IMR-90 (cell line): ENCODE measurements around the gene NUDCD2. TPM values are rescaled to one million over a fixed set of nuclear protein-coding genes. Genes with fewer than 3 reads are reported as not detected.
"Not testable (repeated sequence)": the region's sequence is repeated elsewhere in the genome, so short reads cannot be mapped to it uniquely, and the experiment has no call there.

Experiments
- ATAC-seq: fragments of 200-7000 bp; cut with Tn5 transposase; 2 replicates; pipeline ENCODE4 v1.9.1; 2020; ENCODE audit warnings: low read depth, mild to moderate bottlenecking, moderate library complexity
- BruUV-seq: library from RNA; stranded (reverse); fragments of 400-500 nt; replicated peaks from 2 replicates; lab custom pipeline; 2021; lab: Mats Ljungman, UMichigan
- CTCF ChIA-PET: fragments of 300-600 bp; formaldehyde crosslinking; extraction: SDS; loops from one replicate; lab custom pipeline; 2021; ENCODE audit warnings: antibody characterized with exemption; lab: Yijun Ruan, JAX
- POLR2A ChIA-PET: fragments of 300-600 bp; sonication (Branson Sonifier 250); formaldehyde crosslinking; loops from one replicate; lab custom pipeline; 2022; ENCODE audit warnings: antibody characterized with exemption; ENCODE audit not compliant: unreplicated experiment; lab: Charles Lee
- DNase-seq: peaks from one replicate; pipeline ENCODE4 v3.0.0; 2013
- H2AFZ ChIP-seq: replicated peaks from 2 replicates; pipeline ENCODE3; 2013; ENCODE audit warnings: low read length, mild to moderate bottlenecking; ENCODE audit not compliant: poor library complexity
- H2AK5ac ChIP-seq: 2 replicates; pipeline ENCODE4 v1.6.1; 2013; ENCODE audit warnings: low read depth, low read length, inconsistent platforms
- H2AK9ac ChIP-seq: replicated peaks from 2 replicates; pipeline ENCODE3; 2013; ENCODE audit warnings: mild to moderate bottlenecking, low read depth, low read length, moderate library complexity; ENCODE audit not compliant: poor library complexity
- H2BK120ac ChIP-seq: 2 replicates; pipeline ENCODE4 v1.6.1; 2013; ENCODE audit warnings: low read depth, low read length, inconsistent platforms
- H2BK15ac ChIP-seq: 3 replicates; pipeline ENCODE4 v1.6.1; 2013; ENCODE audit warnings: low read depth, low read length, inconsistent platforms
- H2BK20ac ChIP-seq: 2 replicates; pipeline ENCODE4 v1.6.1; 2013; ENCODE audit warnings: low read depth, mild to moderate bottlenecking, inconsistent platforms, low read length, moderate library complexity
- H2BK5ac ChIP-seq: 2 replicates; pipeline ENCODE4 v1.6.1; 2013; ENCODE audit warnings: mild to moderate bottlenecking, low read depth, low read length, inconsistent platforms; ENCODE audit not compliant: poor library complexity, severe bottlenecking
- H3K14ac ChIP-seq: replicated peaks from 2 replicates; pipeline ENCODE4 v1.6.1; 2013; ENCODE audit warnings: low read depth, low read length, inconsistent platforms
- H3K18ac ChIP-seq: 2 replicates; pipeline ENCODE4 v1.6.1; 2013; ENCODE audit warnings: low read depth, low read length, control low read depth
- H3K23ac ChIP-seq: 2 replicates; pipeline ENCODE4 v1.6.1; 2013; ENCODE audit warnings: low read depth, low read length, inconsistent platforms
- H3K27ac ChIP-seq: 2 replicates; pipeline ENCODE4 v1.5.1; 2013; ENCODE audit warnings: mild to moderate bottlenecking, control low read depth, low read length; ENCODE audit not compliant: insufficient read depth
- H3K27me3 ChIP-seq: 2 replicates; pipeline ENCODE4 v1.6.1; 2013; ENCODE audit warnings: low read length; ENCODE audit not compliant: control insufficient read depth, insufficient read depth
- H3K36me3 ChIP-seq: 2 replicates; pipeline ENCODE4 v1.6.1; 2013; ENCODE audit warnings: low read length, mixed read lengths; ENCODE audit not compliant: control insufficient read depth, insufficient read depth
- H3K4ac ChIP-seq: 2 replicates; pipeline ENCODE4 v1.6.1; 2013; ENCODE audit warnings: low read depth, low read length, inconsistent platforms
- H3K4me1 ChIP-seq: 2 replicates; pipeline ENCODE4 v1.6.1; 2013; ENCODE audit warnings: low read length, mixed read lengths; ENCODE audit not compliant: control insufficient read depth, insufficient read depth
- H3K4me2 ChIP-seq: 2 replicates; pipeline ENCODE4 v1.6.1; 2013; ENCODE audit warnings: low read depth, mild to moderate bottlenecking, control low read depth, low read length, moderate library complexity
- H3K4me3 ChIP-seq: 2 replicates; pipeline ENCODE4 v1.5.1; 2013; ENCODE audit warnings: low read depth, mild to moderate bottlenecking, control low read depth, low read length, moderate library complexity; ENCODE audit not compliant: insufficient read depth
- H3K56ac ChIP-seq: 2 replicates; pipeline ENCODE4 v1.6.1; 2013; ENCODE audit warnings: low read length, inconsistent platforms; ENCODE audit not compliant: insufficient read depth; ENCODE audit errors: extremely low read depth
- H3K79me1 ChIP-seq, 2 experiments: 2 replicates each; pipeline ENCODE4 v1.6.1; 2013; ENCODE audit warnings: low read length in 2 of 2, inconsistent platforms in 1 of 2, low read depth in 1 of 2
- H3K9ac ChIP-seq: 2 replicates; pipeline ENCODE4 v1.6.1; 2013; ENCODE audit warnings: low read depth, low read length, control low read depth
- H3K9me1 ChIP-seq: 2 replicates; pipeline ENCODE4 v1.6.1; 2013; ENCODE audit warnings: low read length, inconsistent platforms; ENCODE audit not compliant: insufficient read depth
- H3K9me3 ChIP-seq: 2 replicates; pipeline ENCODE4 v1.6.1; 2013; ENCODE audit warnings: low read length; ENCODE audit not compliant: control insufficient read depth, insufficient read depth
- H4K20me1 ChIP-seq: 2 replicates; pipeline ENCODE4 v1.6.1; 2013; ENCODE audit warnings: low read length, inconsistent platforms; ENCODE audit not compliant: insufficient read depth
- H4K5ac ChIP-seq: 2 replicates; pipeline ENCODE4 v1.6.1; 2013; ENCODE audit warnings: mild to moderate bottlenecking, low read depth, low read length, control low read depth
- H4K8ac ChIP-seq, 2 experiments: 2 replicates each; pipeline ENCODE4 v1.6.1; 2013; ENCODE audit warnings: low read depth in 2 of 2, low read length in 2 of 2, control low read depth in 1 of 2, inconsistent platforms in 1 of 2
- H4K91ac ChIP-seq: 2 replicates; pipeline ENCODE4 v1.6.1; 2013; ENCODE audit warnings: low read depth, low read length, inconsistent platforms; ENCODE audit not compliant: insufficient read depth
- CEBPB ChIP-seq: IDR thresholded peaks from 2 replicates; pipeline ENCODE4 v1.6.1; 2012; ENCODE audit warnings: low read depth, low read length, improper control_type of control experiment
- CHD1 ChIP-seq: IDR thresholded peaks from 2 replicates; pipeline ENCODE4 v1.6.1; 2012; ENCODE audit warnings: low read depth, low read length, improper control_type of control experiment
- FOS ChIP-seq: fragments of 150-350 bp; IDR thresholded peaks from 2 replicates; pipeline ENCODE4 v1.6.1; 2016; ENCODE audit warnings: low read depth, low read length
- MAZ ChIP-seq: IDR thresholded peaks from 2 replicates; pipeline ENCODE4 v1.6.1; 2012; ENCODE audit warnings: low read depth, mild to moderate bottlenecking, low read length, improper control_type of control experiment, moderate library complexity, borderline replicate concordance
- POLR2A ChIP-seq: IDR thresholded peaks from 2 replicates; pipeline ENCODE4 v1.6.1; 2012; ENCODE audit warnings: mild to moderate bottlenecking, low read depth, low read length
- RAD21 ChIP-seq: IDR thresholded peaks from 2 replicates; pipeline ENCODE4 v1.6.1; 2012; ENCODE audit warnings: low read length, improper control_type of control experiment
- SMC3 ChIP-seq: fragments of 150-350 bp; IDR thresholded peaks from 2 replicates; pipeline ENCODE4 v1.6.1; 2016; ENCODE audit warnings: low read depth, mild to moderate bottlenecking, antibody characterized with exemption, low read length, moderate library complexity
- WGBS, 2 experiments: methylation state at CpG; one replicate each; pipeline versions ENCODE4 v1.1.5 to v1.1.7; 2013; ENCODE audit warnings: missing lambda C conversion rate in 2 of 2; ENCODE audit not compliant: insufficient read length in 1 of 2; ENCODE audit errors: extremely low coverage in 2 of 2; 5-methylcytosine and 5-hydroxymethylcytosine counted together
- dilution Hi-C: fragments of 300-500 bp; cut with HindIII; formaldehyde crosslinking; loops from one replicate; pipeline ENCODE4 v1.14.3; 2018; ENCODE audit warnings: low sequenced_read_pairs; ENCODE audit not compliant: unreplicated experiment
- in situ Hi-C: fragments of 300-500 bp; cut with MboI; formaldehyde crosslinking; loops from 3 replicates; pipeline ENCODE4 v1.14.3; 2019; ENCODE audit warnings: low sequenced_read_pairs, inconsistent platforms, mixed read lengths
- intact Hi-C: fragments of 100-400 bp; cut with micrococcal nuclease; formaldehyde crosslinking; loops from 2 replicates; pipeline ENCODE4 v1.10.0; 2022
- polyA plus RNA-seq, 3 experiments: library from polyadenylated mRNA; depleted of rRNA; stranded (reverse); fragments of >200 nt; gene quantifications; 2 replicates each; pipeline ENCODE4 v1.2.3, GENCODE V29; 2012; ENCODE audit warnings: low replicate concordance in 1 of 3
- total RNA-seq: library from RNA; depleted of rRNA; stranded (reverse); fragments of >200 nt; gene quantifications from 2 replicates; pipeline ENCODE4 v1.2.3, GENCODE V29; 2012
- TF ChIP-seq, protein P1 (sequence below): fragments of 150-350 bp; IDR thresholded peaks from 2 replicates; pipeline ENCODE4 v1.6.1; 2017; ENCODE audit warnings: mild to moderate bottlenecking, antibody characterized with exemption, low read length, low read depth

The NUDCD2 gene
- total and polyA plus RNA-seq, 2 of the 4 experiments (the other 2 are of a cell fraction) = 3.0 to 3.5 TPM

DNA sequence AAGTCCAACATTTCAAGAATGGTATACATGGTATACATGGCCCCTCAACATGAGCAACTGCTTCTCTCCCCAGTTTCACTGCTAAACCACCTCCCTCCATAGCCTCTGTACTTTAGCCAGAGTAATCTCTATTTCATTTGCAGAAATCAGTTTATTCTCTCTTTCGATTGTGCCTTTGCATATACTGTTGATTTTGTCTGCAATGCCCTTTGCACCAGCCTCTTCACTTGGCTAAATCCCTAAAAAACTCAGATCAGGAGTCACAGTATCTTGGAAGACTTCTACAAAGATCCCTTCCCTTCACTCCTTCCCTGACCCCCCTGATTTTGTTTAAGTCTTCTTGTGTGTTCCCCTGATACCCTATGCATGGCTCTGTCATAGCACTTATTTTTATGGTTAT, 27.4 kb downstream of the NUDCD2 start:
- DNase-seq = no peak
- no peak overlapping the region for H2BK15ac ChIP-seq
- H3K9me3 ChIP-seq = no peaks in the 10 kb centered on the region
- no peak for ATAC-seq
- no peak overlapping the region for H3K18ac ChIP-seq
- intact Hi-C loops = no loop called here
- no peak for TF ChIP-seq CEBPB
- no peak for TF ChIP-seq RAD21
- TF ChIP-seq MAZ = no peak
- TF ChIP-seq, protein P1, sequence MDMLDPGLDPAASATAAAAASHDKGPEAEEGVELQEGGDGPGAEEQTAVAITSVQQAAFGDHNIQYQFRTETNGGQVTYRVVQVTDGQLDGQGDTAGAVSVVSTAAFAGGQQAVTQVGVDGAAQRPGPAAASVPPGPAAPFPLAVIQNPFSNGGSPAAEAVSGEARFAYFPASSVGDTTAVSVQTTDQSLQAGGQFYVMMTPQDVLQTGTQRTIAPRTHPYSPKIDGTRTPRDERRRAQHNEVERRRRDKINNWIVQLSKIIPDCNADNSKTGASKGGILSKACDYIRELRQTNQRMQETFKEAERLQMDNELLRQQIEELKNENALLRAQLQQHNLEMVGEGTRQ = no peak
- TF ChIP-seq FOS = no peak
- no peak for TF ChIP-seq POLR2A
- no peak for TF ChIP-seq SMC3
- TF ChIP-seq CHD1 = no peak
- no peak overlapping the region for H3K27ac ChIP-seq
- H2BK20ac ChIP-seq = no peak overlapping the region
- in situ Hi-C loops = no loop called here
- H3K4me3 ChIP-seq = no peak overlapping the region
- no peaks in the 10 kb centered on the region for H4K20me1 ChIP-seq
- no peak overlapping the region for H2AK5ac ChIP-seq
- no peak overlapping the region for H2BK120ac ChIP-seq
- H2BK5ac ChIP-seq = no peak overlapping the region
- no peak overlapping the region for H3K23ac ChIP-seq
- WGBS, 2 experiments = 44% methylated on average over 1 of the region's 1 CpG; no CpG with 5 or more reads in 1 of the 2 experiments
- no peak overlapping the region for H4K5ac ChIP-seq
- H2AFZ ChIP-seq = no peak overlapping the region
- H4K91ac ChIP-seq = no peak overlapping the region
- H3K9me1 ChIP-seq = no peaks in the 10 kb centered on the region
- ChIA-PET CTCF (no interaction called here), POLR2A (no interaction called here)
- no peak overlapping the region for H3K4me2 ChIP-seq
- no peak overlapping the region for H4K8ac ChIP-seq
- no peaks in the 10 kb centered on the region for H3K27me3 ChIP-seq
- no peaks in the 10 kb centered on the region for H3K4me1 ChIP-seq
- no TSS peak for BruUV-seq
- dilution Hi-C loops = no loop called here
- H3K14ac ChIP-seq = no peak overlapping the region
- no peaks in the 10 kb centered on the region for H3K36me3 ChIP-seq
- no peak overlapping the region for H3K4ac ChIP-seq
- no peak overlapping the region for H3K56ac ChIP-seq
- 0 out of 4 replicates have a peak, but pooled peaks cover 0 to under 1% of the 10 kb centered on the region in 2 experiments for H3K79me1 ChIP-seq
- H3K9ac ChIP-seq = no peak overlapping the region
- H2AK9ac ChIP-seq = no peak overlapping the region

DNA sequence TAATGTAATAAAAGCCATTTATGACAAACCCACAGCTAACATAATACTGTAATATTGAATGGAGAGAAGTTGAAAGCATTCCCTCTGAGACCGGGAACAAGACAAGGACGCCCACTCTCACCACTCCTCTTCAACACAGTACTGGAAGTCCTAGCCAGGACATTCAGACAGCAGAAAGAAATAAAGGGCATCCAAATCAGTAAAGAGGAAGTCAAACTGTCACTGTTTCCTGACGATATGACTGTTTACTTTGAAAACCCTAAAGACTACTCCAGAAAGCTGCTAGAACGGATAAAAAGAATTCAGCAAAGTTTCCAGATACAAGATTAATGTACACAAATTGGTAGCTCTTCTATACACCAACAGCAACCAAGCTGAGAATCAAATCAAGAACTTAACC, 33.8 kb downstream of the NUDCD2 start:
- H3K79me1 ChIP-seq, H3K4me3 ChIP-seq, intact Hi-C loops, H3K4me1 ChIP-seq, CTCF ChIA-PET, H3K36me3 ChIP-seq, H4K8ac ChIP-seq, H2BK15ac ChIP-seq, H2BK20ac ChIP-seq, H4K5ac ChIP-seq, H3K14ac ChIP-seq, H3K56ac ChIP-seq, H2BK120ac ChIP-seq, H3K23ac ChIP-seq, H3K9me1 ChIP-seq, H4K20me1 ChIP-seq, H3K9me3 ChIP-seq, H3K9ac ChIP-seq, H2AK9ac ChIP-seq, BruUV-seq, H2BK5ac ChIP-seq, dilution Hi-C loops, H2AFZ ChIP-seq, H2AK5ac ChIP-seq, H3K4ac ChIP-seq, H3K18ac ChIP-seq, DNase-seq, H3K27me3 ChIP-seq, H3K4me2 ChIP-seq, POLR2A ChIA-PET, ATAC-seq, in situ Hi-C loops, H4K91ac ChIP-seq, H3K27ac ChIP-seq: not testable (repeated sequence)
- WGBS, 2 experiments = no CpG with 5 or more reads among the region's 4 CpGs
